Stimulated activated CD8-positive, alpha-beta memory T cell treated with anti-CD3 and anti-CD28 coated beads, Interleukin-12 subunit alpha, Interleukin-12 subunit beta, amount 100 ng/mL, for 1 hour (primary cell): ENCODE measurements around the gene PCK1.

Experiments used
- DNase-seq: peaks from one replicate; pipeline ENCODE4 v3.0.0-alpha.2; 2020; ENCODE audit warnings: low read depth

The PCK1 gene

GRCh38 chr20:57608516-57608915, 47.6 kb downstream of the PCK1 start:
- no peak for DNase-seq

- DNase-seq: no peak
These were observed 48.4 kb downstream of the PCK1 start for GRCh38 chr20:57609086-57609841.

- DNase-seq: no peak
These were observed 48.9 kb downstream of the PCK1 start for GRCh38 chr20:57609842-57610167.

GRCh38 chr20:57610261-57610952, 49.5 kb downstream of the PCK1 start:
- DNase-seq: no peak

GRCh38 chr20:57611586-57612311, 50.8 kb downstream of the PCK1 start:
- no peak for DNase-seq

- DNase-seq: no peak
These were observed 51.5 kb downstream of the PCK1 start for GRCh38 chr20:57612436-57612835.

GRCh38 chr20:57612916-57613315, 52.0 kb downstream of the PCK1 start:
- DNase-seq: no peak

- no peak for DNase-seq
These were observed 52.6 kb downstream of the PCK1 start for GRCh38 chr20:57613481-57613921.

- no peak for DNase-seq
These were observed 53.9 kb downstream of the PCK1 start for GRCh38 chr20:57614490-57615444.

- DNase-seq: no peak
These were observed 54.5 kb downstream of the PCK1 start for GRCh38 chr20:57615445-57615811.

- DNase-seq: no peak
These were observed 55.4 kb downstream of the PCK1 start for GRCh38 chr20:57616143-57616951.

GRCh38 chr20:57617079-57617795, 56.3 kb downstream of the PCK1 start:
- no peak for DNase-seq
